Activated CD8-positive, alpha-beta memory T cell treated with anti-CD3 and anti-CD28 coated beads, Interleukin-2, amount 10 ng/mL, durations not matched to agents 7 days and 5 days (primary cell): ENCODE data around the gene HMCN2. TPM values are rescaled to one million over a fixed set of nuclear protein-coding genes. Genes with fewer than 3 reads are reported as not detected.

Source experiments
- ATAC-seq: fragments of 150-1000 bp; cut with Tn5 transposase; one replicate; pipeline ENCODE4 v1.10.0; 2021; ENCODE audit warnings: moderate library complexity
- CTCF ChIA-PET: fragments of 350-600 bp; sonication (Branson Sonifier 250); formaldehyde crosslinking; loops from one replicate; lab custom pipeline; 2021; ENCODE audit warnings: antibody characterized with exemption; lab: Charles Lee
- DNase-seq: peaks from one replicate; pipeline ENCODE4 v3.0.0-alpha.2; 2020
- H3K27ac Mint-ChIP-seq: one replicate; pipeline ENCODE4 v1.8.0; 2021; ENCODE audit warnings: mild to moderate bottlenecking, mixed read lengths
- H3K27me3 Mint-ChIP-seq: one replicate; pipeline ENCODE4 v1.8.0; 2021; ENCODE audit warnings: mixed read lengths
- H3K36me3 Mint-ChIP-seq: one replicate; pipeline ENCODE4 v1.8.0; 2021; ENCODE audit warnings: mild to moderate bottlenecking, mixed read lengths
- H3K4me1 Mint-ChIP-seq: one replicate; pipeline ENCODE4 v1.8.0; 2021; ENCODE audit warnings: mixed read lengths
- H3K4me3 Mint-ChIP-seq: one replicate; pipeline ENCODE4 v1.8.0; 2021; ENCODE audit warnings: mild to moderate bottlenecking, moderate library complexity, mixed read lengths
- H3K9me3 Mint-ChIP-seq: one replicate; pipeline ENCODE4 v1.8.0; 2022; ENCODE audit warnings: low read depth, mixed read lengths
- total RNA-seq, 2 experiments: library from RNA; stranded (reverse); gene quantifications; one replicate each; pipeline ENCODE4 v1.2.3, GENCODE V29; 2021

The HMCN2 gene
- total RNA-seq, 2 experiments from 2014 or later: not detected

- CTCF ChIA-PET: no interaction called here
- Mint-ChIP-seq H3K4me1 (no peaks in the 10 kb centered on the region), H3K4me3 (no peak overlapping the region), H3K27ac (no peak overlapping the region), H3K27me3 (peaks cover 4% of the 10 kb centered on the region), H3K9me3 (peaks cover 2% of the 10 kb centered on the region), H3K36me3 (no peaks in the 10 kb centered on the region)
- ATAC-seq: no peak
- DNase-seq: no peak
These were observed 99.8 kb downstream of the HMCN2 start for GRCh38 chr9:130365323-130365721.

- no peak overlapping the region for H3K4me3 Mint-ChIP-seq
- H3K36me3 Mint-ChIP-seq: no peaks in the 10 kb centered on the region
- H3K4me1 Mint-ChIP-seq: no peaks in the 10 kb centered on the region
- CTCF ChIA-PET: interaction anchor here (0.7 kb wide), 1 partner anchor 1226 kb away, joined by 5 read pairs; no protein-coding TSS in a partner anchor
- peaks cover 4% of the 10 kb centered on the region for H3K27me3 Mint-ChIP-seq
- H3K9me3 Mint-ChIP-seq: peaks cover 2% of the 10 kb centered on the region
- H3K27ac Mint-ChIP-seq: no peak overlapping the region
- ATAC-seq (no peak), DNase-seq (no peak)
These were observed 100.5 kb downstream of the HMCN2 start for GRCh38 chr9:130366072-130366471.

- Mint-ChIP-seq H3K27ac (no peak overlapping the region), H3K36me3 (no peaks in the 10 kb centered on the region), H3K9me3 (peaks cover 2% of the 10 kb centered on the region), H3K4me3 (no peak overlapping the region), H3K4me1 (no peaks in the 10 kb centered on the region), H3K27me3 (peaks cover 4% of the 10 kb centered on the region)
- CTCF ChIA-PET: interaction anchor here (0.6 to 0.7 kb wide), 2 partner anchors 1227 to 1573 kb away, joined by 3 to 5 read pairs; no protein-coding TSS in a partner anchor
- DNase-seq (no peak), ATAC-seq (no peak)
These were observed 101.5 kb downstream of the HMCN2 start for GRCh38 chr9:130366888-130367550.

GRCh38 chr9:130368631-130369103 lies 103.1 kb downstream of the HMCN2 start:
- Mint-ChIP-seq H3K4me3 (no peak overlapping the region), H3K9me3 (peaks cover 2% of the 10 kb centered on the region), H3K36me3 (no peaks in the 10 kb centered on the region), H3K4me1 (no peaks in the 10 kb centered on the region), H3K27ac (no peak overlapping the region), H3K27me3 (peaks cover 4% of the 10 kb centered on the region)
- CTCF ChIA-PET: no interaction called here
- ATAC-seq: no peak
- no peak for DNase-seq

- no peak for DNase-seq
- CTCF ChIA-PET: no interaction called here
- Mint-ChIP-seq H3K36me3 (no peaks in the 10 kb centered on the region), H3K9me3 (peaks cover 2% of the 10 kb centered on the region), H3K27me3 (peaks cover 4% of the 10 kb centered on the region), H3K4me1 (no peaks in the 10 kb centered on the region), H3K4me3 (no peak overlapping the region), H3K27ac (no peak overlapping the region)
- no peak for ATAC-seq
These were observed 104.7 kb downstream of the HMCN2 start for GRCh38 chr9:130370226-130370625.

GRCh38 chr9:130371196-130371966 lies 105.8 kb downstream of the HMCN2 start:
- peaks cover 4% of the 10 kb centered on the region for H3K27me3 Mint-ChIP-seq
- DNase-seq (no peak), ATAC-seq (no peak)
- H3K36me3 Mint-ChIP-seq: no peaks in the 10 kb centered on the region
- H3K4me3 Mint-ChIP-seq: no peak overlapping the region
- H3K9me3 Mint-ChIP-seq: peaks cover 2% of the 10 kb centered on the region
- no peak overlapping the region for H3K27ac Mint-ChIP-seq
- H3K4me1 Mint-ChIP-seq: no peaks in the 10 kb centered on the region
- CTCF ChIA-PET: interaction anchor here (0.5 to 0.6 kb wide), 2 partner anchors 27 to 215 kb away, joined by 3 read pairs; no protein-coding TSS in a partner anchor

- ATAC-seq (no peak), DNase-seq (no peak)
- no peaks in the 10 kb centered on the region for H3K36me3 Mint-ChIP-seq
- CTCF ChIA-PET: interaction anchor here (0.6 kb wide), 1 partner anchor 216 kb away, joined by 3 read pairs; no protein-coding TSS in a partner anchor
- H3K4me1 Mint-ChIP-seq: no peaks in the 10 kb centered on the region
- peaks cover 2% of the 10 kb centered on the region for H3K9me3 Mint-ChIP-seq
- no peak overlapping the region for H3K27ac Mint-ChIP-seq
- H3K27me3 Mint-ChIP-seq: peaks cover 4% of the 10 kb centered on the region
- no peak overlapping the region for H3K4me3 Mint-ChIP-seq
These were observed 106.5 kb downstream of the HMCN2 start for GRCh38 chr9:130372057-130372456.

- H3K27me3 Mint-ChIP-seq: no peaks in the 10 kb centered on the region
These were observed 108.2 kb downstream of the HMCN2 start for GRCh38 chr9:130373679-130374325.

GRCh38 chr9:130377612-130378011 lies 112.1 kb downstream of the HMCN2 start:
- ATAC-seq: no peak
- Mint-ChIP-seq H3K4me3 (no peak overlapping the region), H3K4me1 (no peaks in the 10 kb centered on the region), H3K9me3 (no peaks in the 10 kb centered on the region), H3K27ac (no peak overlapping the region), H3K36me3 (no peaks in the 10 kb centered on the region), H3K27me3 (no peaks in the 10 kb centered on the region)
- CTCF ChIA-PET: no interaction called here
- no peak for DNase-seq

More at GRCh38 chr9:130373679-130374325, 108.2 kb downstream of the HMCN2 start:
- ATAC-seq (no peak), DNase-seq (no peak)
- CTCF ChIA-PET: no interaction called here
- H3K9me3 Mint-ChIP-seq: no peaks in the 10 kb centered on the region
- no peak overlapping the region for H3K27ac Mint-ChIP-seq
- no peak overlapping the region for H3K4me3 Mint-ChIP-seq
- no peaks in the 10 kb centered on the region for H3K36me3 Mint-ChIP-seq
- no peaks in the 10 kb centered on the region for H3K4me1 Mint-ChIP-seq

GRCh38 chr9:130378875-130379648 lies 113.5 kb downstream of the HMCN2 start:
- Mint-ChIP-seq H3K9me3 (no peaks in the 10 kb centered on the region), H3K36me3 (no peaks in the 10 kb centered on the region), H3K27ac (no peak overlapping the region), H3K4me1 (no peaks in the 10 kb centered on the region), H3K4me3 (no peak overlapping the region), H3K27me3 (no peaks in the 10 kb centered on the region)
- no peak for DNase-seq
- CTCF ChIA-PET: no interaction called here
- ATAC-seq: no peak

GRCh38 chr9:130379649-130379970 lies 114.0 kb downstream of the HMCN2 start:
- no peak for DNase-seq
- Mint-ChIP-seq H3K4me1 (no peaks in the 10 kb centered on the region), H3K27me3 (no peaks in the 10 kb centered on the region), H3K4me3 (no peak overlapping the region), H3K9me3 (no peaks in the 10 kb centered on the region), H3K27ac (no peak overlapping the region), H3K36me3 (no peaks in the 10 kb centered on the region)
- ATAC-seq: no peak
- CTCF ChIA-PET: no interaction called here

GRCh38 chr9:130380920-130381469 lies 115.4 kb downstream of the HMCN2 start:
- CTCF ChIA-PET: no interaction called here
- no peak overlapping the region for H3K4me3 Mint-ChIP-seq
- DNase-seq (no peak), ATAC-seq (no peak)
- H3K36me3 Mint-ChIP-seq: no peaks in the 10 kb centered on the region
- no peak overlapping the region for H3K27ac Mint-ChIP-seq
- H3K27me3 Mint-ChIP-seq: no peaks in the 10 kb centered on the region
- no peaks in the 10 kb centered on the region for H3K4me1 Mint-ChIP-seq
- no peaks in the 10 kb centered on the region for H3K9me3 Mint-ChIP-seq

- DNase-seq (no peak), ATAC-seq (no peak)
- no peaks in the 10 kb centered on the region for H3K4me1 Mint-ChIP-seq
- no peak overlapping the region for H3K4me3 Mint-ChIP-seq
- H3K27ac Mint-ChIP-seq: no peak overlapping the region
- H3K27me3 Mint-ChIP-seq: no peaks in the 10 kb centered on the region
- H3K9me3 Mint-ChIP-seq: no peaks in the 10 kb centered on the region
- CTCF ChIA-PET: no interaction called here
- no peaks in the 10 kb centered on the region for H3K36me3 Mint-ChIP-seq
These were observed 116.1 kb downstream of the HMCN2 start for GRCh38 chr9:130381660-130382059.
